Prostate gland (tissue), 2 donors: ENCODE data around the gene MCC. TPM values are rescaled to one million over a fixed set of nuclear protein-coding genes. Genes with fewer than 3 reads are reported as not detected.
A peak's percentile ranks its signal among the peaks of the same experiment; 100 is the strongest.

Experiments used
- DNase-seq: peaks from one replicate; pipeline ENCODE4 v3.0.0-alpha.2; 2019; ENCODE audit warnings: low spot score
- H3K27ac ChIP-seq, 2 donors: fragments of 200-600 bp; sonication (generic); 2 replicates each; pipeline ENCODE4 v1.5.1; 2017 to 2019
- H3K27me3 ChIP-seq: fragments of 200-600 bp; sonication (generic); replicated peaks from 2 replicates; pipeline ENCODE4 v1.5.1; 2019; ENCODE audit not compliant: insufficient read depth
- H3K36me3 ChIP-seq, 2 donors: fragments of 200-600 bp; sonication (generic); 1 replicate in 1 of 2; 2 replicates in 1 of 2; pipeline versions ENCODE4 v1.5.1 to v1.8.1; 2017 to 2019
- H3K4me1 ChIP-seq: fragments of 200-600 bp; sonication (generic); replicated peaks from 2 replicates; pipeline ENCODE4 v1.5.1; 2019
- H3K4me3 ChIP-seq, 2 donors: fragments of 200-600 bp; sonication (generic); 2 replicates each; pipeline ENCODE4 v1.5.1; 2017 to 2019
- H3K9me3 ChIP-seq: fragments of 200-600 bp; sonication (generic); 2 replicates; pipeline ENCODE4 v1.5.1; 2017
- POLR2A ChIP-seq: fragments of 450-650 bp; IDR thresholded peaks from one replicate; pipeline ENCODE4 v1.6.1; 2016; ENCODE audit warnings: antibody characterized with exemption, mild to moderate bottlenecking
- POLR2AphosphoS5 ChIP-seq: sonication (generic); formaldehyde crosslinking; IDR thresholded peaks from one replicate; pipeline ENCODE4 v1.6.1; 2017; ENCODE audit warnings: antibody characterized with exemption
- WGBS: methylation state at CpG from one replicate; pipeline ENCODE4 v1.1.5; 2018; 5-methylcytosine and 5-hydroxymethylcytosine counted together
- intact Hi-C: fragments of 100-400 bp; cut with DNase I; formaldehyde crosslinking; loops from one replicate; pipeline ENCODE4 v1.14.2; 2022
- total RNA-seq, 2 donors: library from RNA; depleted of rRNA; stranded (reverse); fragments of >200 nt; gene quantifications; one replicate each; pipeline ENCODE4 v1.1.0, GENCODE V29; 2016
- TF ChIP-seq, protein P1 (sequence below), 4 experiments: fragments of 200-600 bp in 2 of 4; fragments of 450-650 bp in 2 of 4; sonication (generic) in 2 of 4; IDR thresholded peaks; 1 replicate in 3 of 4; 2 replicates in 1 of 4; pipeline ENCODE4 v1.5.1; 2016 to 2019; ENCODE audit warnings: antibody characterized with exemption in 4 of 4, mild to moderate bottlenecking in 2 of 4, moderate library complexity in 2 of 4

MCC gene
- total RNA-seq, 2 donors from 2014 or later, result 41.5 to 54.1 TPM

DNA sequence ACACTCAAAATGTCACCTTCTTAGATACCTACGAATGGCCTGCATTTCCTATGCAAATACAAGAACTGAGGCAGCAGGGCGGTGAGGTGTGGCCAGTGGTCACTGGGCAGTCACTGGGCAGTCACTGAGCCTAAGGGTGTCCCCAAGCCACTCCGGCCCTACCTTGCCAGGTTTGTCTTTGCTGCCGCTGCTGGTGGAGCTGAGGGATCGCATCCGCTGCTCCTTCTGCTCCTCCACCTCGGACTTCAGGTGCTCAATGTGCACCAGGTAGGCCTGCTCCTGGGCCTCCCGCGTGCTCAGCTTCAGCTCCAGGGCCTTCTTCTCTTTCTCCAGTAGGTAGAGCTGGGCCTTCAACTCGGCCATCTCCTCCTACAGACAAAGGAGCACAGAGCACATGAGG, 439.3 kb downstream of the MCC start:
- TF ChIP-seq POLR2A (no peak), POLR2AphosphoS5 (no peak)
- H3K36me3 ChIP-seq, result no peaks in the 10 kb centered on the region
- DNase-seq, result no peak
- peaks cover 4% of the 10 kb centered on the region for H3K4me1 ChIP-seq
- H3K9me3 ChIP-seq, result no peaks in the 10 kb centered on the region
- H3K4me3 ChIP-seq, result no peak overlapping the region
- intact Hi-C loops, result loop anchor here (10.0 kb wide), 1 partner anchor 246 kb away; no protein-coding TSS in a partner anchor
- 91% methylated on average over 10 of the region's 10 CpGs for WGBS
- no peaks in the 10 kb centered on the region for H3K27me3 ChIP-seq
- H3K27ac ChIP-seq, result no peak overlapping the region

- 74% methylated on average over 11 of the region's 11 CpGs for WGBS
- Histone ChIP-seq H3K4me3 (no peak overlapping the region), H3K27me3 (no peaks in the 10 kb centered on the region), H3K27ac (no peak overlapping the region), H3K36me3 (no peaks in the 10 kb centered on the region), H3K4me1 (peaks cover 4% of the 10 kb centered on the region), H3K9me3 (no peaks in the 10 kb centered on the region)
- TF ChIP-seq, protein P1, sequence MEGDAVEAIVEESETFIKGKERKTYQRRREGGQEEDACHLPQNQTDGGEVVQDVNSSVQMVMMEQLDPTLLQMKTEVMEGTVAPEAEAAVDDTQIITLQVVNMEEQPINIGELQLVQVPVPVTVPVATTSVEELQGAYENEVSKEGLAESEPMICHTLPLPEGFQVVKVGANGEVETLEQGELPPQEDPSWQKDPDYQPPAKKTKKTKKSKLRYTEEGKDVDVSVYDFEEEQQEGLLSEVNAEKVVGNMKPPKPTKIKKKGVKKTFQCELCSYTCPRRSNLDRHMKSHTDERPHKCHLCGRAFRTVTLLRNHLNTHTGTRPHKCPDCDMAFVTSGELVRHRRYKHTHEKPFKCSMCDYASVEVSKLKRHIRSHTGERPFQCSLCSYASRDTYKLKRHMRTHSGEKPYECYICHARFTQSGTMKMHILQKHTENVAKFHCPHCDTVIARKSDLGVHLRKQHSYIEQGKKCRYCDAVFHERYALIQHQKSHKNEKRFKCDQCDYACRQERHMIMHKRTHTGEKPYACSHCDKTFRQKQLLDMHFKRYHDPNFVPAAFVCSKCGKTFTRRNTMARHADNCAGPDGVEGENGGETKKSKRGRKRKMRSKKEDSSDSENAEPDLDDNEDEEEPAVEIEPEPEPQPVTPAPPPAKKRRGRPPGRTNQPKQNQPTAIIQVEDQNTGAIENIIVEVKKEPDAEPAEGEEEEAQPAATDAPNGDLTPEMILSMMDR (IDR thresholded peaks at IDR 0.05), result no peak
- TF ChIP-seq POLR2A (no peak), POLR2AphosphoS5 (no peak)
- DNase-seq, result no peak
- intact Hi-C loops, result loop anchor here (10.0 kb wide), 1 partner anchor 247 kb away; no protein-coding TSS in a partner anchor
These were observed 440.3 kb downstream of the MCC start for GRCh38 chr5:113047733-113048652.

GRCh38 chr5:113047234-113047633, 441.0 kb downstream of the MCC start:
- Histone ChIP-seq H3K36me3 (no peaks in the 10 kb centered on the region), H3K27me3 (no peaks in the 10 kb centered on the region), H3K9me3 (no peaks in the 10 kb centered on the region), H3K27ac (no peak overlapping the region), H3K4me3 (no peak overlapping the region), H3K4me1 (peaks cover 4% of the 10 kb centered on the region)
- intact Hi-C loops, result loop anchor here (10.0 kb wide), 1 partner anchor 248 kb away; no protein-coding TSS in a partner anchor
- 43% methylated on average over 2 of the region's 2 CpGs for WGBS
- DNase-seq, result no peak
- TF ChIP-seq POLR2A, result no peak

GRCh38 chr5:113044776-113045465, 443.3 kb downstream of the MCC start:
- Histone ChIP-seq H3K9me3 (no peaks in the 10 kb centered on the region), H3K36me3 (no peaks in the 10 kb centered on the region), H3K27me3 (no peaks in the 10 kb centered on the region), H3K4me1 (no peaks in the 10 kb centered on the region), H3K4me3 (no peak overlapping the region), H3K27ac (no peak overlapping the region)
- peak; percentile 19 for DNase-seq
- WGBS, result 51% methylated on average over 11 of the region's 11 CpGs
- TF ChIP-seq POLR2A (no peak), POLR2AphosphoS5 (no peak)
- TF ChIP-seq, protein P1 (IDR thresholded peaks at IDR 0.05), result no peak
- intact Hi-C loops, result loop anchor here (10.0 kb wide), 1 partner anchor 250 kb away; no protein-coding TSS in a partner anchor

- DNase-seq, result no peak
- intact Hi-C loops, result loop anchor here (10.0 kb wide), 1 partner anchor 251 kb away; no protein-coding TSS in a partner anchor
- TF ChIP-seq POLR2A (no peak), POLR2AphosphoS5 (no peak)
- TF ChIP-seq, protein P1 (IDR thresholded peaks at IDR 0.05), result peak in 2 of 4 experiments; percentile 24 to 30
- peak overlapping the region; percentile 12 to 25 for H3K27ac ChIP-seq
- H3K27me3 ChIP-seq, result no peaks in the 10 kb centered on the region
- no peak overlapping the region for H3K4me3 ChIP-seq
- no peaks in the 10 kb centered on the region for H3K36me3 ChIP-seq
- 66% methylated on average over 16 of the region's 16 CpGs for WGBS
- H3K4me1 ChIP-seq, result no peaks in the 10 kb centered on the region
- no peaks in the 10 kb centered on the region for H3K9me3 ChIP-seq
These were observed 444.7 kb downstream of the MCC start for GRCh38 chr5:113043491-113043931.
